Stimulated activated CD4-positive, alpha-beta T cell treated with anti-CD3 and anti-CD28 coated beads, Interleukin-1b, Interleukin-23, amount 100 ng/mL, for 48 hours (primary cell): ENCODE results near the gene WDR6.

Experiments used
- DNase-seq: peaks from one replicate; pipeline ENCODE4 v3.0.0-alpha.2; 2020

Gene WDR6, protein sequence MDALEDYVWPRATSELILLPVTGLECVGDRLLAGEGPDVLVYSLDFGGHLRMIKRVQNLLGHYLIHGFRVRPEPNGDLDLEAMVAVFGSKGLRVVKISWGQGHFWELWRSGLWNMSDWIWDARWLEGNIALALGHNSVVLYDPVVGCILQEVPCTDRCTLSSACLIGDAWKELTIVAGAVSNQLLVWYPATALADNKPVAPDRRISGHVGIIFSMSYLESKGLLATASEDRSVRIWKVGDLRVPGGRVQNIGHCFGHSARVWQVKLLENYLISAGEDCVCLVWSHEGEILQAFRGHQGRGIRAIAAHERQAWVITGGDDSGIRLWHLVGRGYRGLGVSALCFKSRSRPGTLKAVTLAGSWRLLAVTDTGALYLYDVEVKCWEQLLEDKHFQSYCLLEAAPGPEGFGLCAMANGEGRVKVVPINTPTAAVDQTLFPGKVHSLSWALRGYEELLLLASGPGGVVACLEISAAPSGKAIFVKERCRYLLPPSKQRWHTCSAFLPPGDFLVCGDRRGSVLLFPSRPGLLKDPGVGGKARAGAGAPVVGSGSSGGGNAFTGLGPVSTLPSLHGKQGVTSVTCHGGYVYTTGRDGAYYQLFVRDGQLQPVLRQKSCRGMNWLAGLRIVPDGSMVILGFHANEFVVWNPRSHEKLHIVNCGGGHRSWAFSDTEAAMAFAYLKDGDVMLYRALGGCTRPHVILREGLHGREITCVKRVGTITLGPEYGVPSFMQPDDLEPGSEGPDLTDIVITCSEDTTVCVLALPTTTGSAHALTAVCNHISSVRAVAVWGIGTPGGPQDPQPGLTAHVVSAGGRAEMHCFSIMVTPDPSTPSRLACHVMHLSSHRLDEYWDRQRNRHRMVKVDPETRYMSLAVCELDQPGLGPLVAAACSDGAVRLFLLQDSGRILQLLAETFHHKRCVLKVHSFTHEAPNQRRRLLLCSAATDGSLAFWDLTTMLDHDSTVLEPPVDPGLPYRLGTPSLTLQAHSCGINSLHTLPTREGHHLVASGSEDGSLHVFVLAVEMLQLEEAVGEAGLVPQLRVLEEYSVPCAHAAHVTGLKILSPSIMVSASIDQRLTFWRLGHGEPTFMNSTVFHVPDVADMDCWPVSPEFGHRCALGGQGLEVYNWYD

GRCh38 chr3:49007068-49007770, at the start of gene WDR6:
TSS of gene WDR6 (plus strand) at chr3:49007391. CDS start at chr3:49007432, 41 bp downstream.
- DNase-seq, result peak; percentile 99

GRCh38 chr3:48960841-48961413, 46.3 kb upstream of the WDR6 start:
- DNase-seq, result no peak

- no peak for DNase-seq
These were observed 44.9 kb upstream of the WDR6 start for GRCh38 chr3:48962340-48962739.

- DNase-seq, result no peak
These were observed 44.3 kb upstream of the WDR6 start for GRCh38 chr3:48962939-48963338.

DNA sequence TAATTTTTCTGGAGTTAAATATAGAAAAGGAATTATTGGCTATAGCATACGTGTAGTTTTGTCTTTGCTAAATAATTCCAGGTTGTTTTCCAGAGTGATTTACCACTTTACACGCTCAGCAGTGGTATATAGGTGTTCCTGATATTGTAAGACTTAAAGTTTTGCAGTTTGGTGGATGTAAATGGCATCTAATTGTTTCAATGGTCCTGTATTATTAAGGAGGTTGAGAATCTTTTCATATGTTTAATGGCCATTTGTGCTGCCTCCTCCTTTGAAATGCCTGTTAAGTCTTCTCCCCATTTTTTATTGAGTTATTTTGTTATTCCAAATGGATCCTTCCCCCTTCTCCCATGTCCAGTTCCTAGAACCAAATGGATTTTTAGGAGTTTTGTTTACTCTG, 43.6 kb upstream of the WDR6 start:
- DNase-seq, result no peak

GRCh38 chr3:48966367-48966766, 40.8 kb upstream of the WDR6 start:
- no peak for DNase-seq

DNA sequence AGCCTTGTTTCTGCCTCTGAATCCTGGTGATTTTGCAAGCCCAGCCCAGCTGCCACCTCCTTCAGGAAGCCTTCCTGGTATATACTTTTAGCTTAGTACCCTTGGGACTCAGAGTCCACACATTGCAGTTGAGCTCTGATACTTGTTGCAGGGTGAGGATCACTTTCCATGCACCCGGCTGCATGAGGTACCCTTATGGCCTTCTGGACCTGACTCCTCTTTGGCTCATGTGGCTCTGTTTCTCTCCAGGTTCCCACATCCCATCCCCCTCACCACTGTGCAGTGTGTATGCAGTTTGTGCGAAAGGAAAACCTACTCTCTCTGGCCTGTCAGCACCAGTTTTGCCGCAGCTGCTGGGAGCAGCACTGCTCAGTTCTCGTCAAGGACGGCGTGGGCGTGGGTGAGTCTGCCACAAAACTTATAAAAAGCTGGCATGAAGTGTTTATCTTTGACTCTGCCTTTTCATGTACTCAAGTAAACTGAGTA, 40.3 kb upstream of the WDR6 start:
- peak; percentile 33 for DNase-seq

GRCh38 chr3:48970586-48970985, 36.6 kb upstream of the WDR6 start:
- no peak for DNase-seq

GRCh38 chr3:48974076-48974864, 32.9 kb upstream of the WDR6 start:
- DNase-seq, result no peak

- no peak for DNase-seq
These were observed 27.7 kb upstream of the WDR6 start for GRCh38 chr3:48979451-48979850.

GRCh38 chr3:48980295-48980694, 26.9 kb upstream of the WDR6 start:
- DNase-seq, result no peak

GRCh38 chr3:48982016-48982415, 25.2 kb upstream of the WDR6 start:
- no peak for DNase-seq

GRCh38 chr3:48982686-48983085, 24.5 kb upstream of the WDR6 start:
- no peak for DNase-seq

- DNase-seq, result no peak
These were observed 24.1 kb upstream of the WDR6 start for GRCh38 chr3:48983096-48983495.

DNA sequence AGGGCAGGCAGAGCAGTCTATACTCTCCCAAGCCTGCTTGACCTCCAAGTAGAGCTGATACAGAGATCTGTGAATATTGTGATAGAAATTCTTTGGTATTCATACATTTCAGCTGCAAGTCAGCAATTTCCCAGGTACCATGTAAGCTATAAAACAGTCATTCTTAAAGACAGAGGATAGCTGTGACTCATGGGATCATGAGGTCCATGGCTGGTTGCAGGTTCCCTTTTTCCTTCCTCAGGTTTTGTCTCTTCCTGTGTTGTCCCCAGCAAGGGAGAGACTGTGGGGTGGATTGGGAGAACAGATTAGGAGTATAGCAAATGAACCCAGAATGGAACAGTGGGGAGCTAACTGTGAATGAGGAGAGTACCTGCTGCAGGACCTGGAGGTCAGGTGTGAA, 22.5 kb upstream of the WDR6 start:
- DNase-seq, result no peak

GRCh38 chr3:48985831-48986376, 21.3 kb upstream of the WDR6 start:
- no peak for DNase-seq

- no peak for DNase-seq
These were observed 17.9 kb upstream of the WDR6 start for GRCh38 chr3:48989126-48989795.

DNA sequence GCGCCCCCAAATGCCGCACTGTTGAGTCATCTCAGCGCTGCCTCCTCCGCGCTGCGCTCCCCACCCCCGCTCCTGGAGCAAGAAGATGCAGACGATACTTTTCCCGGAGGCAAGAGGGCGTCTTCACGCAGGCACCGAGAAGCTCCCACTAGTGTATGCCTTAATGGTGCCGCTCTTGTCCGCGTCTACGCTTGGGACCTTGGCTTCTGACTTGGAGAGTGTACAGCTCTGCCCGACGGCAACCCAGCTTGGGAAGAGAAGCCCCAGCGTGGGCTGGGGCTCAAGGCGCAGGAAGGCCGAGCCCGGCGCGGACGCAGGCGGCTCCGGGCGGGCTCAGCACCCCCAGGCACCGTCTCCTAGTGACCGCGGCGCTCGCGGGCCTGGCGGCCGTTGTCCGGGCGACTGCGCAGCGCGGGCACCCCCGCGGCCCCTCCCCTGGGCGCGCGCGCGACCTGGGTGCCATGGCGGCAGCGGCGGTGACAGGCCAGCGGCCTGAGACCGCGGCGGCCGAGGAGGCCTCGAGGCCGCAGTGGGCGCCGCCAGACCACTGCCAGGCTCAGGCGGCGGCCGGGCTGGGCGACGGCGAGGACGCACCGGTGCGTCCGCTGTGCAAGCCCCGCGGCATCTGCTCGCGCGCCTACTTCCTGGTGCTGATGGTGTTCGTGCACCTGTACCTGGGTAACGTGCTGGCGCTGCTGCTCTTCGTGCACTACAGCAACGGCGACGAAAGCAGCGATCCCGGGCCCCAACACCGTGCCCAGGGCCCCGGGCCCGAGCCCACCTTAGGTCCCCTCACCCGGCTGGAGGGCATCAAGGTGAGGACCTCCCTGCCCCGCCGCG, 17.2 kb upstream of the WDR6 start, which contains the start of gene P4HTM:
Gene P4HTM (plus strand): TSS at position 446 of the 840 bp plus-strand sequence. CDS start 16 bp downstream, at position 462.
- peak; percentile 80 for DNase-seq
